Neuronal stem cell (in vitro differentiated cells): ENCODE results near the gene FOXO1.
A peak's percentile ranks its signal among the peaks of the same experiment; 100 is the strongest.
"Not testable (repeated sequence)": the region's sequence is repeated elsewhere in the genome, so short reads cannot be mapped to it uniquely, and the experiment has no call there.

Experiments
- DNase-seq: peaks from one replicate; pipeline ENCODE4 v3.0.0-alpha.2; 2013; ENCODE audit warnings: low spot score
- H2AFZ ChIP-seq: one replicate; pipeline ENCODE4 v1.6.1; 2013; ENCODE audit warnings: mild to moderate bottlenecking, low read length, inconsistent platforms
- H2AK5ac ChIP-seq: 2 replicates; pipeline ENCODE4 v1.6.1; 2013; ENCODE audit warnings: low read depth, mild to moderate bottlenecking, inconsistent platforms, low read length, moderate library complexity, mixed read lengths
- H2BK120ac ChIP-seq: 2 replicates; pipeline ENCODE4 v1.6.1; 2013; ENCODE audit warnings: low read depth, mild to moderate bottlenecking, inconsistent platforms, low read length, moderate library complexity, mixed read lengths
- H2BK12ac ChIP-seq: one replicate; pipeline ENCODE4 v1.6.1; 2013; ENCODE audit warnings: low read length, inconsistent platforms
- H2BK15ac ChIP-seq: 2 replicates; pipeline ENCODE4 v1.6.1; 2013; ENCODE audit warnings: mild to moderate bottlenecking, low read length, inconsistent platforms, mixed read lengths
- H2BK5ac ChIP-seq: one replicate; pipeline ENCODE4 v1.6.1; 2013; ENCODE audit warnings: inconsistent platforms, mild to moderate bottlenecking, low read length, moderate library complexity
- H3K14ac ChIP-seq: one replicate; pipeline ENCODE4 v1.6.1; 2013; ENCODE audit warnings: low read length, inconsistent platforms
- H3K18ac ChIP-seq: 2 replicates; pipeline ENCODE4 v1.6.1; 2013; ENCODE audit warnings: low read length, inconsistent platforms
- H3K23ac ChIP-seq: 2 replicates; pipeline ENCODE4 v1.6.1; 2013; ENCODE audit warnings: low read depth, mild to moderate bottlenecking, mixed read lengths, low read length, inconsistent platforms; ENCODE audit not compliant: poor library complexity
- H3K27ac ChIP-seq: replicated peaks from 3 replicates; pipeline ENCODE4 v1.5.1; 2013; ENCODE audit warnings: low read length, inconsistent platforms
- H3K27me3 ChIP-seq, 3 experiments: 2 replicates each; pipeline ENCODE4 v1.6.1; 2013; ENCODE audit warnings: low read length in 3 of 3, mild to moderate bottlenecking in 2 of 3, inconsistent platforms in 1 of 3, low read depth in 1 of 3, mixed read lengths in 1 of 3, moderate library complexity in 1 of 3; ENCODE audit not compliant: control insufficient read depth in 3 of 3, insufficient read depth in 3 of 3
- H3K36me3 ChIP-seq, 2 donors: replicated peaks in 1 of 2; 2 replicates each; pipeline ENCODE4 v1.6.1; 2013; ENCODE audit warnings: low read length in 2 of 2; ENCODE audit not compliant: control insufficient read depth in 2 of 2, insufficient read depth in 2 of 2
- H3K4ac ChIP-seq: 2 replicates; pipeline ENCODE4 v1.6.1; 2013; ENCODE audit warnings: inconsistent platforms, mild to moderate bottlenecking, low read length, moderate library complexity
- H3K4me1 ChIP-seq, 2 donors: 1 replicate in 1 of 2; 2 replicates in 1 of 2; pipeline ENCODE4 v1.6.1; 2013; ENCODE audit warnings: low read length in 2 of 2, low read depth in 1 of 2; ENCODE audit not compliant: control insufficient read depth in 2 of 2, insufficient read depth in 1 of 2
- H3K4me2 ChIP-seq: one replicate; pipeline ENCODE4 v1.6.1; 2013; ENCODE audit warnings: mild to moderate bottlenecking, low read length, inconsistent platforms; ENCODE audit not compliant: insufficient read depth, poor library complexity, severe bottlenecking
- H3K4me3 ChIP-seq, 2 donors: 2 replicates each; pipeline ENCODE4 v1.5.1; 2013; ENCODE audit warnings: low read length in 2 of 2, mild to moderate bottlenecking in 2 of 2, inconsistent platforms in 1 of 2, moderate library complexity in 1 of 2
- H3K79me1 ChIP-seq: one replicate; pipeline ENCODE4 v1.6.1; 2013; ENCODE audit warnings: low read depth, mild to moderate bottlenecking, inconsistent platforms, low read length, moderate library complexity
- H3K9ac ChIP-seq: one replicate; pipeline ENCODE4 v1.6.1; 2013; ENCODE audit warnings: mild to moderate bottlenecking, low read depth, low read length, inconsistent platforms; ENCODE audit not compliant: poor library complexity
- H3K9me3 ChIP-seq, 2 donors: replicated peaks in 1 of 2; 2 replicates each; pipeline versions ENCODE3 to v1.6.1; 2013; ENCODE audit warnings: low read length in 2 of 2, mild to moderate bottlenecking in 2 of 2, inconsistent platforms in 1 of 2, low read depth in 1 of 2, mixed read lengths in 1 of 2, moderate library complexity in 1 of 2; ENCODE audit not compliant: control insufficient read depth in 2 of 2, insufficient read depth in 1 of 2
- H4K8ac ChIP-seq: one replicate; pipeline ENCODE4 v1.6.1; 2013; ENCODE audit warnings: low read depth, mild to moderate bottlenecking, inconsistent platforms, low read length, moderate library complexity
- H4K91ac ChIP-seq: one replicate; pipeline ENCODE4 v1.6.1; 2013; ENCODE audit warnings: low read length, low read depth, mild to moderate bottlenecking, inconsistent platforms; ENCODE audit not compliant: poor library complexity
- WGBS, 2 donors: extraction: QIAGEN DNeasy Blood & Tissue Kit; methylation state at CpG; one replicate each; pipeline ENCODE4 v1.1.7; 2013; ENCODE audit warnings: missing lambda C conversion rate in 2 of 2, mixed read lengths in 1 of 2; ENCODE audit not compliant: insufficient read length in 2 of 2, insufficient replicate concordance in 1 of 2; ENCODE audit errors: extremely low coverage in 2 of 2; 5-methylcytosine and 5-hydroxymethylcytosine counted together

Gene FOXO1

GRCh38 chr13:40665126-40666044, 1.1 kb downstream of the FOXO1 start:
- peak overlapping the region; percentile 97 for H3K4me2 ChIP-seq
- peak overlapping the region; percentile 95 for H3K18ac ChIP-seq
- peak overlapping the region; percentile 37 for H3K4ac ChIP-seq
- H2BK12ac ChIP-seq: peak overlapping the region; percentile 58
- H2BK5ac ChIP-seq: peak overlapping the region; percentile 66
- H3K79me1 ChIP-seq: peaks cover 4% of the 10 kb centered on the region
- peak overlapping the region; percentile 98 for H3K14ac ChIP-seq
- H2BK120ac ChIP-seq: peak overlapping the region; percentile 81
- H2AFZ ChIP-seq: peak overlapping the region; percentile 91
- peak overlapping the region; percentile 86 for H2AK5ac ChIP-seq
- DNase-seq: peak; percentile 41
- WGBS, 2 donors: no CpG with 5 or more reads among the region's 117 CpGs
- no peak overlapping the region for H3K27ac ChIP-seq
- no peaks in the 10 kb centered on the region for H3K36me3 ChIP-seq
- H4K8ac ChIP-seq: no peak overlapping the region
- H3K4me3 ChIP-seq: peak overlapping the region; percentile 92 to 94
- peaks cover 4 to 21% of the 10 kb centered on the region in 2 donors for H3K4me1 ChIP-seq
- no peak overlapping the region for H4K91ac ChIP-seq
- H2BK15ac ChIP-seq: peak overlapping the region; percentile 55
- peak overlapping the region; percentile 93 for H3K9ac ChIP-seq
- peak overlapping the region; percentile 89 for H3K23ac ChIP-seq
- peaks cover 0 to 25% (median 6%) of the 10 kb centered on the region in 3 experiments for H3K27me3 ChIP-seq
- peaks cover 0 to 4% of the 10 kb centered on the region in 2 donors for H3K9me3 ChIP-seq

GRCh38 chr13:40664350-40665125, 1.9 kb downstream of the FOXO1 start:
- Histone ChIP-seq H4K8ac (no peak overlapping the region), H2BK15ac (no peak overlapping the region), H3K18ac (peak overlapping the region; percentile 83), H2BK5ac (no peak overlapping the region), H2BK12ac (no peak overlapping the region), H2BK120ac (no peak overlapping the region), H3K27ac (no peak overlapping the region), H3K9ac (peak overlapping the region; percentile 44), H4K91ac (no peak overlapping the region), H3K9me3 (peaks cover 0 to 4% of the 10 kb centered on the region in 2 donors), H3K79me1 (peaks cover 4% of the 10 kb centered on the region), H2AK5ac (no peak overlapping the region), H3K36me3 (no peaks in the 10 kb centered on the region), H3K14ac (peak overlapping the region; percentile 38), H3K4me2 (peak overlapping the region; percentile 97), H3K4ac (no peak overlapping the region), H3K4me1 (peaks cover 8 to 26% of the 10 kb centered on the region in 2 donors), H3K27me3 (peaks cover 0 to 25% (median 6%) of the 10 kb centered on the region in 3 experiments), H2AFZ (peak overlapping the region; percentile 91), H3K23ac (peak overlapping the region; percentile 87), H3K4me3 (peak overlapping the region; percentile 92 to 94)
- DNase-seq: peak; percentile 17
- WGBS, 2 donors: no CpG with 5 or more reads among the region's 77 CpGs

GRCh38 chr13:40664100-40664349, 2.4 kb downstream of the FOXO1 start:
- H3K23ac ChIP-seq, H4K91ac ChIP-seq, H3K36me3 ChIP-seq, H3K9ac ChIP-seq, H4K8ac ChIP-seq, H3K79me1 ChIP-seq, H3K9me3 ChIP-seq, H3K4ac ChIP-seq, H2BK120ac ChIP-seq, H3K27ac ChIP-seq, H2BK12ac ChIP-seq, H2AK5ac ChIP-seq, H2BK15ac ChIP-seq, DNase-seq, H2BK5ac ChIP-seq: not testable (repeated sequence)
- Histone ChIP-seq H3K4me1 (peaks cover 8 to 26% of the 10 kb centered on the region in 2 donors), H3K4me2 (peak overlapping the region; percentile 97), H3K18ac (peak overlapping the region; percentile 83), H3K14ac (peak overlapping the region; percentile 38), H3K27me3 (peaks cover 0 to 25% (median 6%) of the 10 kb centered on the region in 3 experiments), H2AFZ (peak overlapping the region; percentile 91), H3K4me3 (peak overlapping the region; percentile 92 to 94)
- no CpG with 5 or more reads among the region's 17 CpGs for WGBS, 2 donors

GRCh38 chr13:40662866-40663265, 3.6 kb downstream of the FOXO1 start:
- Histone ChIP-seq H2BK120ac (no peak overlapping the region), H2BK15ac (no peak overlapping the region), H3K18ac (no peak overlapping the region), H3K4me1 (peaks cover 8 to 26% of the 10 kb centered on the region in 2 donors), H2AFZ (no peak overlapping the region), H3K4ac (no peak overlapping the region), H3K9me3 (peaks cover 0 to 12% of the 10 kb centered on the region in 2 donors), H2BK12ac (no peak overlapping the region), H4K91ac (no peak overlapping the region), H3K4me2 (no peak overlapping the region), H3K14ac (no peak overlapping the region), H4K8ac (no peak overlapping the region), H3K79me1 (peaks cover 4% of the 10 kb centered on the region), H3K27ac (no peak overlapping the region), H3K9ac (no peak overlapping the region), H2BK5ac (no peak overlapping the region), H3K27me3 (peaks cover 0 to 25% (median 6%) of the 10 kb centered on the region in 3 experiments), H3K36me3 (no peaks in the 10 kb centered on the region), H3K23ac (no peak overlapping the region), H2AK5ac (no peak overlapping the region), H3K4me3 (no peak overlapping the region)
- no peak for DNase-seq
